Activated T-cell treated with anti-CD3 and anti-CD28 coated beads for 1 hour (primary cell): ENCODE results near the gene ATL2.
"Not testable (repeated sequence)": the region's sequence is repeated elsewhere in the genome, so short reads cannot be mapped to it uniquely, and the experiment has no call there.

Experiments used
- DNase-seq: peaks from one replicate; pipeline ENCODE4 v3.0.0-alpha.2; 2020; ENCODE audit warnings: low read depth

Gene ATL2

GRCh38 chr2:38327580-38327979, 49.5 kb downstream of the ATL2 start:
- no peak for DNase-seq

- no peak for DNase-seq
Measured at GRCh38 chr2:38323623-38324022, 53.5 kb downstream of the ATL2 start.

GRCh38 chr2:38322224-38322914, 54.7 kb downstream of the ATL2 start:
- no peak for DNase-seq

- DNase-seq, result not testable (repeated sequence)
Measured at GRCh38 chr2:38319240-38319639, 57.8 kb downstream of the ATL2 start.

- DNase-seq, result no peak
Measured at GRCh38 chr2:38317725-38318124, 59.3 kb downstream of the ATL2 start.

GRCh38 chr2:38315707-38316333, 61.3 kb downstream of the ATL2 start:
- no peak for DNase-seq

GRCh38 chr2:38308821-38309220, 68.3 kb downstream of the ATL2 start:
- no peak for DNase-seq

GRCh38 chr2:38301969-38302702, 74.9 kb downstream of the ATL2 start:
- no peak for DNase-seq

GRCh38 chr2:38301340-38301968, 75.6 kb downstream of the ATL2 start:
- no peak for DNase-seq

- DNase-seq, result no peak
Measured at GRCh38 chr2:38298539-38298938, 78.5 kb downstream of the ATL2 start.

GRCh38 chr2:38296197-38296780, 80.8 kb downstream of the ATL2 start:
- no peak for DNase-seq

- DNase-seq, result no peak
Measured at GRCh38 chr2:38294597-38294996, 82.5 kb downstream of the ATL2 start.

GRCh38 chr2:38293152-38293865, 83.8 kb downstream of the ATL2 start:
- no peak for DNase-seq

- no peak for DNase-seq
Measured at GRCh38 chr2:38290332-38290731, 86.7 kb downstream of the ATL2 start.

GRCh38 chr2:38284971-38285370, 92.1 kb downstream of the ATL2 start:
- no peak for DNase-seq

GRCh38 chr2:38281095-38281742, 95.9 kb downstream of the ATL2 start:
- no peak for DNase-seq

- DNase-seq, result no peak
Measured at GRCh38 chr2:38279201-38279600, 97.9 kb downstream of the ATL2 start.

- DNase-seq, result not testable (repeated sequence)
Measured at GRCh38 chr2:38278117-38278438, 99.0 kb downstream of the ATL2 start.

- DNase-seq, result no peak
Measured at GRCh38 chr2:38277245-38278116, 99.6 kb downstream of the ATL2 start.
